ENCODE measurements around the gene BMPR1B.

DNA sequence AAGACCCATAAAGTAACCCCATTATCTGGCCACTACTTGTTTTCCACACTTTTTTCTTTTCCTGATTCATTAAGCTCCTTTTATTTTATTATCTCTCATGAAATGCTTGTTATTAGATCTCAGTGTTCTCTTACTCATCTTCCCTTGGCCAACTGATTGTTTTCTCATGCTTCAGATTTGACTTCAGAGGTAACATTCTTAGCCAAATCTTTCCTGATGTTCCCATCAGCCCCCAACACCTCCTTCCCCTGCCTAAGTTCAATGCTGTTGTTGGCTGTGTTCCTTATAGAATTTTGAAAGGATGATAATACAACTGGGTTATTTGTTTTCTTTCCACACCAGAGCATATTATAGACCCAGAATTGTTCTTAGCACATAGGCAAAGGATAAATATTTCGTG is 75.6 kb downstream of the BMPR1B start:
- TF ChIP-seq POLR2A (IDR thresholded peaks at IDR 0.05) (no peak), CTCF (IDR thresholded peaks at IDR 0.05) (no peak), POLR2AphosphoS5 (IDR thresholded peaks at IDR 0.05) (no peak)
